ENCODE measurements around the gene EIPR1. TPM values are rescaled to one million over a fixed set of nuclear protein-coding genes. Genes with fewer than 3 reads are reported as not detected.

EIPR1 gene
- total and polyA plus RNA-seq, 9 donors, result 16.9 to 22.8 (median 18.7) TPM

DNA sequence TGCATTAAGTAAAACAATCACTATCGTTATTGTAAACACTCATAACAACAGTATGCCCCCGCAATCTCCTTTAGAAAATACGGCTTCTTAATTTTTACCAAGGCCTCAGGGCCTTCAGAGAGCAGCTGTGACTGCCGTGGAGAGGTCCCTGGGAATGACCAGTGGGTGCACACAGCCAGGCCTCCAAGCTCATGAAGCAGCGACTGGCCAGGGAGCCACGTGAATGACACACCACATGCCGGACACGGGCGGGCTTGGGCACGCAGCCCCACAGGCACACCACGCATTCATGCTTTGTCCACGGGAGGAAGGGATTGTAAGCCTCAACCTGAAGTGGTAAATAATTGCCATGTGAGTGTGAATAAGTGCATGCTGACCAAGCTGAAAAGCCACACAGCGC, 121.0 kb downstream of the EIPR1 start:
- H3K27me3 ChIP-seq (ENCODE audit: control insufficient read depth, insufficient read depth, low read length), result no peaks in the 10 kb centered on the region
- no peaks in the 10 kb centered on the region for H3K9me3 ChIP-seq (replicated peaks; ENCODE audit: control insufficient read depth, low read depth, low read length)
- no peak overlapping the region for H3K4me3 ChIP-seq (ENCODE audit: low read length)
- no peak for DNase-seq
- H3K27ac ChIP-seq (ENCODE audit: low read length), result no peak overlapping the region
- no peaks in the 10 kb centered on the region for H3K4me1 ChIP-seq (ENCODE audit: control insufficient read depth, insufficient read depth, low read length)
- no peaks in the 10 kb centered on the region for H3K36me3 ChIP-seq (ENCODE audit: control insufficient read depth, insufficient read depth, low read length)
- 95% methylated on average over 11 of the region's 13 CpGs for WGBS (ENCODE audit: insufficient coverage)

DNA sequence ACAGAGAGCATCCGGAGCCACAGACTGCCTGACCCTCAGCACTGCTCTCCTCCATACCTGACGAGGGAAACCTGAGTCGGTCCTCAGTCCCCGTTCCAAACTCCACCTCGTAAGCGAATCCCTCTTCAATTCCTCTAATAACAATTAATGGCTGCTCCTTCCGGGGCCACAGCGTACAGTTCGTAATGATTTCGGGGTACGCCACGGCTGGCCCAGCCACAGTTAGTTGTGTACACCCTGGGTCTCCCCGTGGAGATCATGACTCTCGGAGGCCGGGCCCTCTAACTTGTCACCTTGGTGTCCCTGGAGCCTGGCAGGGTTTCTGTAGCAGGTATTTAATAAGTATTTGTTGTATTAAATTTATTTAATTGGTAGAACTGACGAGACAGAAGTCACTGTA, 121.5 kb downstream of the EIPR1 start:
- Histone ChIP-seq H3K27me3 (ENCODE audit: control insufficient read depth, insufficient read depth, low read length) (no peaks in the 10 kb centered on the region), H3K4me1 (ENCODE audit: control insufficient read depth, insufficient read depth, low read length) (no peaks in the 10 kb centered on the region), H3K36me3 (ENCODE audit: control insufficient read depth, insufficient read depth, low read length) (no peaks in the 10 kb centered on the region), H3K9me3 (replicated peaks; ENCODE audit: control insufficient read depth, low read depth, low read length) (no peaks in the 10 kb centered on the region), H3K4me3 (ENCODE audit: low read length) (no peak overlapping the region), H3K27ac (ENCODE audit: low read length) (no peak overlapping the region)
- WGBS (ENCODE audit: insufficient coverage), result 91% methylated on average over 12 of the region's 16 CpGs
- no peak for DNase-seq

DNA sequence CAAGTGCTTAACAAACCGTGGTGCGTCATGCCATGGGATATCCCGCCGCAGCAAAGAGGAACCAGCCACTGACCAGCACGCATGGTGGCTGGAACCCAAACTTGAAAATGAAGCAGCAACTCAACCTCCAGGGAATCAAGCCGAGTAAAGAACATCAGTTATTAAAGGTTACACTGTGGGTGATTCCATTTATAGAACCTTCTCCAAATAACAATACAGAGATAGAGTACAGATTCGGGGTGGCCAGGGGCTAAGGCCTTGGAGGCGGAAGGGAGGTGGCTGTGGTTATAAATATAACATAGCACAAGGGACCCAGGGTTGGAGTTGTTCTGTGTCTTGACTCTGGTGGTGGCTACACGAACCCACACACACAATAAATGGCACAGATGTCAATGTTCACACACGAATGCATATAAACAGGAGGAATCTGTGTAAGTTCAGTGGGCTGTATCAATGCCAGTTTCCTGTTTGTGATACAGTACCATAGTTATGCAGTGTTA, 123.1 kb downstream of the EIPR1 start:
- 95% methylated on average over 5 of the region's 10 CpGs for WGBS (ENCODE audit: insufficient coverage)
- H3K36me3 ChIP-seq (ENCODE audit: control insufficient read depth, insufficient read depth, low read length), result no peaks in the 10 kb centered on the region
- H3K4me3 ChIP-seq (ENCODE audit: low read length), result no peak overlapping the region

DNA sequence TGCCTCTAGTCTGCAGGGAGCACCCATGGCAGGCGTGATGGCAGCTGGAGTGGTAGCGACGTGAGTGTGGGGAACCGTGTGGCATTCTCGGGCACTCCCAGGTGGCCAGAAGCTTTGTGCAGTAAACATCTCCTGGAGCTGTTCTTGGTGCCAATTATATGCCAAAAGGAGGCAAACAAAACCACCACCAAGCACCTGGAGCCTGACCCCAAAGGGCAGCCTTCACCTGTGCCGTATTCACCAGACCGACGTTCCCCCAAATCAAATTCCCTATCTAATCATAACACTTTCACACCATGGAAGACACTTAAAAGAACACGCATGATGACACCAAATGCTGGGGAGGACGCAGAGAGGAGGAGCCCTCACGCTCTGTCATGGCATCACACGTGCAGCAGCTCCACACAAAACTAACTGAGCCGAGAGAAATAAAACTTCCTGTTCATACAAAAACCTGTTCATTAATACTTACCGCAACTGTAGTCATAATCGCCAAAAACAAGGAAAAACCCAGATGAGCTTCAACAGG, 123.6 kb downstream of the EIPR1 start:
- no peaks in the 10 kb centered on the region for H3K36me3 ChIP-seq (ENCODE audit: control insufficient read depth, insufficient read depth, low read length)
- H3K4me3 ChIP-seq (ENCODE audit: low read length), result no peak overlapping the region
- H3K27me3 ChIP-seq (ENCODE audit: control insufficient read depth, insufficient read depth, low read length), result no peaks in the 10 kb centered on the region
- no peaks in the 10 kb centered on the region for H3K4me1 ChIP-seq (ENCODE audit: control insufficient read depth, insufficient read depth, low read length)
- no peak for DNase-seq
- H3K9me3 ChIP-seq (replicated peaks; ENCODE audit: control insufficient read depth, low read depth, low read length), result peaks cover 10% of the 10 kb centered on the region
- WGBS (ENCODE audit: insufficient coverage), result 82% methylated on average over 15 of the region's 15 CpGs
- no peak overlapping the region for H3K27ac ChIP-seq (ENCODE audit: low read length)

More for the DNA sequence above, 123.1 kb downstream of the EIPR1 start:
- Histone ChIP-seq H3K9me3 (replicated peaks; ENCODE audit: control insufficient read depth, low read depth, low read length) (peaks cover 7% of the 10 kb centered on the region), H3K27ac (ENCODE audit: low read length) (no peak overlapping the region), H3K4me1 (ENCODE audit: control insufficient read depth, insufficient read depth, low read length) (no peaks in the 10 kb centered on the region), H3K27me3 (ENCODE audit: control insufficient read depth, insufficient read depth, low read length) (no peaks in the 10 kb centered on the region)
- DNase-seq, result no peak

- peak; percentile 50 for DNase-seq
- H3K4me3 ChIP-seq (ENCODE audit: low read length), result no peak overlapping the region
- H3K27ac ChIP-seq (ENCODE audit: low read length), result no peak overlapping the region
- H3K36me3 ChIP-seq (ENCODE audit: control insufficient read depth, insufficient read depth, low read length), result no peaks in the 10 kb centered on the region
- H3K4me1 ChIP-seq (ENCODE audit: control insufficient read depth, insufficient read depth, low read length), result no peaks in the 10 kb centered on the region
- H3K9me3 ChIP-seq (replicated peaks; ENCODE audit: control insufficient read depth, low read depth, low read length), result peaks cover 14% of the 10 kb centered on the region
- no peaks in the 10 kb centered on the region for H3K27me3 ChIP-seq (ENCODE audit: control insufficient read depth, insufficient read depth, low read length)
- 26% methylated on average over 8 of the region's 15 CpGs for WGBS (ENCODE audit: insufficient coverage)
Observed at GRCh38 chr2:3251946-3252345, 125.7 kb downstream of the EIPR1 start.

- H3K4me1 ChIP-seq (ENCODE audit: control insufficient read depth, insufficient read depth, low read length), result no peaks in the 10 kb centered on the region
- H3K27me3 ChIP-seq (ENCODE audit: control insufficient read depth, insufficient read depth, low read length), result no peaks in the 10 kb centered on the region
- peaks cover 14% of the 10 kb centered on the region for H3K9me3 ChIP-seq (replicated peaks; ENCODE audit: control insufficient read depth, low read depth, low read length)
- H3K36me3 ChIP-seq (ENCODE audit: control insufficient read depth, insufficient read depth, low read length), result no peaks in the 10 kb centered on the region
- no peak for DNase-seq
- WGBS (ENCODE audit: insufficient coverage), result 92% methylated on average over 2 of the region's 2 CpGs
- H3K27ac ChIP-seq (ENCODE audit: low read length), result no peak overlapping the region
- H3K4me3 ChIP-seq (ENCODE audit: low read length), result no peak overlapping the region
Observed at GRCh38 chr2:3249476-3249962, 128.1 kb downstream of the EIPR1 start.

- Histone ChIP-seq H3K27me3 (ENCODE audit: control insufficient read depth, insufficient read depth, low read length) (no peaks in the 10 kb centered on the region), H3K27ac (ENCODE audit: low read length) (no peak overlapping the region)
- no peak for DNase-seq
Observed at GRCh38 chr2:3248754-3249475, 128.7 kb downstream of the EIPR1 start.

GRCh38 chr2:3246928-3247714, 130.5 kb downstream of the EIPR1 start:
- no peak for DNase-seq
- Histone ChIP-seq H3K4me3 (ENCODE audit: low read length) (no peak overlapping the region), H3K9me3 (replicated peaks; ENCODE audit: control insufficient read depth, low read depth, low read length) (peaks cover 14% of the 10 kb centered on the region), H3K27me3 (ENCODE audit: control insufficient read depth, insufficient read depth, low read length) (no peaks in the 10 kb centered on the region), H3K27ac (ENCODE audit: low read length) (no peak overlapping the region), H3K4me1 (ENCODE audit: control insufficient read depth, insufficient read depth, low read length) (no peaks in the 10 kb centered on the region), H3K36me3 (ENCODE audit: control insufficient read depth, insufficient read depth, low read length) (no peaks in the 10 kb centered on the region)
- 55% methylated on average over 6 of the region's 13 CpGs for WGBS (ENCODE audit: insufficient coverage)

More at GRCh38 chr2:3248754-3249475, 128.7 kb downstream of the EIPR1 start:
- H3K4me3 ChIP-seq (ENCODE audit: low read length), result no peak overlapping the region
- 81% methylated on average over 3 of the region's 4 CpGs for WGBS (ENCODE audit: insufficient coverage)
- H3K9me3 ChIP-seq (replicated peaks; ENCODE audit: control insufficient read depth, low read depth, low read length), result peaks cover 14% of the 10 kb centered on the region
- H3K4me1 ChIP-seq (ENCODE audit: control insufficient read depth, insufficient read depth, low read length), result no peaks in the 10 kb centered on the region
- no peaks in the 10 kb centered on the region for H3K36me3 ChIP-seq (ENCODE audit: control insufficient read depth, insufficient read depth, low read length)

GRCh38 chr2:3246406-3246805, 131.2 kb downstream of the EIPR1 start:
- DNase-seq, result no peak
- H3K27me3 ChIP-seq (ENCODE audit: control insufficient read depth, insufficient read depth, low read length), result no peaks in the 10 kb centered on the region
- H3K4me1 ChIP-seq (ENCODE audit: control insufficient read depth, insufficient read depth, low read length), result no peaks in the 10 kb centered on the region
- H3K4me3 ChIP-seq (ENCODE audit: low read length), result no peak overlapping the region
- 83% methylated on average over 2 of the region's 6 CpGs for WGBS (ENCODE audit: insufficient coverage)
- no peaks in the 10 kb centered on the region for H3K36me3 ChIP-seq (ENCODE audit: control insufficient read depth, insufficient read depth, low read length)
- H3K9me3 ChIP-seq (replicated peaks; ENCODE audit: control insufficient read depth, low read depth, low read length), result peaks cover 14% of the 10 kb centered on the region
- H3K27ac ChIP-seq (ENCODE audit: low read length), result no peak overlapping the region

DNA sequence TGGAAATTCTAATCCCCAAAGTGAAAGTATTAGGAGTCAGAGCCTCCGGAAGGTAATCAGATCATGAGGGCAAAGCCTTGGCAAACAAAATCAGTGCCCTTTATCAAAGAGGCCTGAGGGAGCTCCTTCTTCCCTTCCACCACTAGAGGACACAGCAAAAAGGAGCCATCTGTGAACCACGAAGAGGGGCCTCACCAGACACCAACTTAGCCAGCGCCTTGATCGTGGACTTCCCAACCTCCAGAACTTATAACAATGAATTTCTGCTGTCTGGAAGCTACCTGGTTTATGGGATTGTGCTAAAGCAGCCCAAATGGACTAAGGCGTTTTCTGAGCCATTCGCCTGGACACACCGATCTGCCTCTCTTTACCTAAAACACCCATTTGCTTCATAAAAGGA, 133.1 kb downstream of the EIPR1 start:
- 50% methylated on average over 1 of the region's 7 CpGs for WGBS (ENCODE audit: insufficient coverage)

More for the DNA sequence above, 133.1 kb downstream of the EIPR1 start:
- Histone ChIP-seq H3K4me3 (ENCODE audit: low read length) (no peak overlapping the region), H3K27me3 (ENCODE audit: control insufficient read depth, insufficient read depth, low read length) (no peaks in the 10 kb centered on the region), H3K27ac (ENCODE audit: low read length) (no peak overlapping the region), H3K36me3 (ENCODE audit: control insufficient read depth, insufficient read depth, low read length) (no peaks in the 10 kb centered on the region), H3K9me3 (replicated peaks; ENCODE audit: control insufficient read depth, low read depth, low read length) (peaks cover 7% of the 10 kb centered on the region), H3K4me1 (ENCODE audit: control insufficient read depth, insufficient read depth, low read length) (no peaks in the 10 kb centered on the region)
- no peak for DNase-seq

Measured in muscle of leg (tissue), 11 donors.